Measurements from ENCODE around the gene TSPAN15.
"Not testable (repeated sequence)": the region's sequence is repeated elsewhere in the genome, so short reads cannot be mapped to it uniquely, and the experiment has no call there.

Gene TSPAN15

GRCh38 chr10:69488149-69488844 lies 37.0 kb downstream of the TSPAN15 start:
- DNase-seq (ENCODE audit: low read depth in 2 of 2) = not testable (repeated sequence)

- DNase-seq (ENCODE audit: low read depth in 2 of 2) = not testable (repeated sequence)
Measured at GRCh38 chr10:69488856-69489255, 37.6 kb downstream of the TSPAN15 start.

GRCh38 chr10:69489506-69490090 lies 38.3 kb downstream of the TSPAN15 start:
- DNase-seq (ENCODE audit: low read depth in 2 of 2) = no peak

- no peak for DNase-seq (ENCODE audit: low read depth in 2 of 2)
Measured at GRCh38 chr10:69490876-69491275, 39.6 kb downstream of the TSPAN15 start.

GRCh38 chr10:69491611-69492010 lies 40.3 kb downstream of the TSPAN15 start:
- DNase-seq (ENCODE audit: low read depth in 2 of 2) = no peak

GRCh38 chr10:69492091-69492745 lies 41.0 kb downstream of the TSPAN15 start:
- no peak for DNase-seq (ENCODE audit: low read depth in 2 of 2)

GRCh38 chr10:69492746-69493462 lies 41.6 kb downstream of the TSPAN15 start:
- no peak for DNase-seq (ENCODE audit: low read depth in 2 of 2)

- DNase-seq (ENCODE audit: low read depth in 2 of 2) = no peak
Measured at GRCh38 chr10:69494626-69495558, 43.6 kb downstream of the TSPAN15 start.

GRCh38 chr10:69495666-69496065 lies 44.4 kb downstream of the TSPAN15 start:
- no peak for DNase-seq (ENCODE audit: low read depth in 2 of 2)

- no peak for DNase-seq (ENCODE audit: low read depth in 2 of 2)
Measured at GRCh38 chr10:69496352-69497230, 45.3 kb downstream of the TSPAN15 start.

GRCh38 chr10:69497231-69497561 lies 45.9 kb downstream of the TSPAN15 start:
- DNase-seq (ENCODE audit: low read depth in 2 of 2) = no peak

GRCh38 chr10:69497611-69498390 lies 46.5 kb downstream of the TSPAN15 start:
- DNase-seq (ENCODE audit: low read depth in 2 of 2) = no peak

GRCh38 chr10:69498711-69499471 lies 47.6 kb downstream of the TSPAN15 start:
- no peak for DNase-seq (ENCODE audit: low read depth in 2 of 2)

- no peak for DNase-seq (ENCODE audit: low read depth in 2 of 2)
Measured at GRCh38 chr10:69499726-69500689, 48.7 kb downstream of the TSPAN15 start.

GRCh38 chr10:69500864-69501468 lies 49.7 kb downstream of the TSPAN15 start:
- no peak for DNase-seq (ENCODE audit: low read depth in 2 of 2)

GRCh38 chr10:69501657-69502056 lies 50.4 kb downstream of the TSPAN15 start:
- DNase-seq (ENCODE audit: low read depth in 2 of 2) = no peak

- DNase-seq (ENCODE audit: low read depth in 2 of 2) = no peak
Measured at GRCh38 chr10:69502589-69502988, 51.3 kb downstream of the TSPAN15 start.
